A549 treated with DMSO at 1 μM for 4 hours (cell line): ENCODE results near the gene CT55. TPM values are rescaled to one million over a fixed set of nuclear protein-coding genes. Genes with fewer than 3 reads are reported as not detected.

Experiments
- total RNA-seq: library from RNA; stranded (reverse); fragments of 200-300 nt; extraction: Qiagen RNA extraction; gene quantifications from 5 replicates; pipeline ENCODE4 v1.2.3, GENCODE V29; 2022; ENCODE audit warnings: low read depth

CT55 gene
- total RNA-seq = not detected in 5 replicates

GRCh38 chrX:135170877-135171519, at the start of gene CT55:
CT55 (minus strand) TSS chrX:135171398; CDS start chrX:135171171, 227 bp downstream.

GRCh38 chrX:135120056-135120576, 51.1 kb downstream of the CT55 start, which contains the start of gene ETDB:
ETDB (minus strand) TSS chrX:135120526; CDS start chrX:135119261, 1,265 bp downstream.

Other genes with a start within 250 kb of the CT55 start
- gene SMIM10, start 180.4 kb downstream of the CT55 start, total RNA-seq = 0.13 to 0.19 TPM (median 0.15 TPM) in 4 of 5 replicates, not detected in the other
- gene RTL8B, start 148.9 kb downstream of the CT55 start, total RNA-seq = 8.0 to 9.3 TPM (median 8.7 TPM) in 5 replicates
- gene RTL8C, start 139.0 kb downstream of the CT55 start, total RNA-seq = 139 to 194 TPM (median 173 TPM) in 5 replicates
- gene RTL8A, start 119.3 kb downstream of the CT55 start, total RNA-seq = 158 to 180 TPM (median 162 TPM) in 5 replicates
- gene SMIM10L2B, start 72.7 kb downstream of the CT55 start, total RNA-seq = 0.03 to 0.16 TPM (median 0.05 TPM) in 4 of 5 replicates, not detected in the other
- not detected in 5 replicates for gene ETDB, start 50.9 kb downstream of the CT55 start, total RNA-seq
- not detected in 5 replicates for gene ETDA, start 80.7 kb upstream of the CT55 start, total RNA-seq
- gene ETDC, start 138.1 kb upstream of the CT55 start, total RNA-seq = not detected in 5 replicates
- gene ZNF75D, start 172.7 kb upstream of the CT55 start, total RNA-seq = 2.8 to 4.1 TPM (median 3.7 TPM) in 5 replicates
- gene ZNF449, start 173.4 kb upstream of the CT55 start, total RNA-seq = 3.0 to 4.3 TPM (median 3.7 TPM) in 5 replicates